Esophagus squamous epithelium (tissue), 4 donors: ENCODE results near the gene CREB3L1.

Source experiments
- POLR2A ChIP-seq, 4 donors: fragments of 450-650 bp; IDR thresholded peaks; one replicate each; pipeline ENCODE4 v1.6.1; 2017; ENCODE audit warnings: antibody characterized with exemption in 4 of 4, mild to moderate bottlenecking in 4 of 4, moderate library complexity in 3 of 4
- TF ChIP-seq, protein P1 (sequence below), 6 experiments: fragments of 450-650 bp in 4 of 6; fragments of 200-600 bp in 2 of 6; sonication (generic) in 2 of 6; IDR thresholded peaks; one replicate each; pipeline ENCODE4 v1.5.1; 2016 to 2019; ENCODE audit warnings: antibody characterized with exemption in 6 of 6, mild to moderate bottlenecking in 4 of 6, moderate library complexity in 4 of 6

DNA sequence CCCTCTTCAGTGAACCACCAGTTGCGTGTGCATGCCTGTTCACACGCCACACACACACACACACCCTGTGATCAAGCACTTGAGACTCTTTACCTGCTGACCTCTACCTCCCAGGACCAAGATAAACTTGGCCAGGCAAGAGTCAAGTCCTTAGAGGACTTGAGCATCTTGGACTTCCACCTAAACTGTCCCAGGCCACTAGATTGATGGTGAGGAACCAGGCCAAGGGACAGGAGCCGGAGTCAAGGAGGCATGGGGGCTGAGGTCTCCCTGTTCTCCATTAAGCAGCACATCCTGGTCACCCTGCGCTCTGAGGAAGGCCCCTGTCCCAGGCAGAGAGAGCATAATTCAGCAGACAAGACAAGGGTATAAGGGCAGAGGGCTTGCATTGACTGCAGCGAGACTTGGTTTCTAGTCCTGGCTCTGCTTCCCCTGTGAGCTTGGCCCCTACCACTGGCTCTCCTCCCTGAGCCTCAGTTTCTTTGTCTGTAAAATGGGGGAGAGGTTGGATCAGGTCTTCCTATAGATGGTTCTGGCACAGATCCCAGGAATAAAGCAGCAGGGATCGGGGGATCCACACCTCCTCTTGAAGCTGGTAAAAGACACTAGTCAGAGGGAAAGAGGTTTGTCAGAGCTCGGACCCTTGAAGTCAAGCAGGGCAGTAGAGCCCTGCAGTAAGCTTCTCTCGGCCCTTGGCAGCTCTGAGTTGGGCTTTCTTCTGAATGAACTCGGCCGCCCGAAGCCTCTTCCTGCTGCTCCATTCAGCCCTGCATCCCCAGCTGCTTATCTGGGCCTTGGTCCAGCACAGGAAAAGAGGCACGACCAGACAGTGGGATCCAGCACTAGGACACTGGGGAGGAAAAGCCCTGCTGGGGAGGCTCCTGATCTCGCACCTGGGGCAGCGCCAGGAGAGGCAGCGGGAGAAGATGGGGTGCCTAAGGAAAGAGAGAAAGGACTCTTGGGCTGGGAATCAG is 2.0 kb downstream of the CREB3L1 start:
- TF ChIP-seq POLR2A (IDR thresholded peaks at IDR 0.05) = no peak
- TF ChIP-seq, protein P1, sequence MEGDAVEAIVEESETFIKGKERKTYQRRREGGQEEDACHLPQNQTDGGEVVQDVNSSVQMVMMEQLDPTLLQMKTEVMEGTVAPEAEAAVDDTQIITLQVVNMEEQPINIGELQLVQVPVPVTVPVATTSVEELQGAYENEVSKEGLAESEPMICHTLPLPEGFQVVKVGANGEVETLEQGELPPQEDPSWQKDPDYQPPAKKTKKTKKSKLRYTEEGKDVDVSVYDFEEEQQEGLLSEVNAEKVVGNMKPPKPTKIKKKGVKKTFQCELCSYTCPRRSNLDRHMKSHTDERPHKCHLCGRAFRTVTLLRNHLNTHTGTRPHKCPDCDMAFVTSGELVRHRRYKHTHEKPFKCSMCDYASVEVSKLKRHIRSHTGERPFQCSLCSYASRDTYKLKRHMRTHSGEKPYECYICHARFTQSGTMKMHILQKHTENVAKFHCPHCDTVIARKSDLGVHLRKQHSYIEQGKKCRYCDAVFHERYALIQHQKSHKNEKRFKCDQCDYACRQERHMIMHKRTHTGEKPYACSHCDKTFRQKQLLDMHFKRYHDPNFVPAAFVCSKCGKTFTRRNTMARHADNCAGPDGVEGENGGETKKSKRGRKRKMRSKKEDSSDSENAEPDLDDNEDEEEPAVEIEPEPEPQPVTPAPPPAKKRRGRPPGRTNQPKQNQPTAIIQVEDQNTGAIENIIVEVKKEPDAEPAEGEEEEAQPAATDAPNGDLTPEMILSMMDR (IDR thresholded peaks at IDR 0.05) = no peak
